ENCODE data around the gene PLXNA1. TPM values are rescaled to one million over a fixed set of nuclear protein-coding genes. Genes with fewer than 3 reads are reported as not detected.

PLXNA1 gene
- total and polyA plus RNA-seq, 10 of the 15 experiments (the other 5 are each of a cell fraction or from before 2014, with no cell fraction given) = 0.03 to 16.4 (median 2.5) TPM

GRCh38 chr3:127026661-127027060 is 43.7 kb downstream of the PLXNA1 start:
- WGBS (ENCODE audit: insufficient coverage, insufficient replicate concordance, low lambda C conversion rate, missing lambda C conversion rate) = 59% methylated on average over 7 of the region's 7 CpGs
- H3K9ac ChIP-seq (ENCODE audit: control insufficient read depth, insufficient read depth, low read length) = no peak overlapping the region
- H4K20me1 ChIP-seq (ENCODE audit: control insufficient read depth, insufficient read depth) = no peaks in the 10 kb centered on the region
- no peaks in the 10 kb centered on the region for H3K4me1 ChIP-seq (ENCODE audit: control insufficient read depth, insufficient read depth, low read length)
- POLR2A ChIA-PET = no interaction called here
- RAD21 ChIA-PET (ENCODE audit: unreplicated experiment) = no interaction called here
- FAIRE-seq (no peak), ATAC-seq (no peak), DNase-seq (ENCODE audit: low read depth, low spot score) (no peak)
- SMC1A ChIA-PET (ENCODE audit: uncharacterized antibody, unreplicated experiment) = no interaction called here
- no peak overlapping the region for H2AFZ ChIP-seq (ENCODE audit: control insufficient read depth, low read depth, low read length)
- no peak overlapping the region for H3K27ac ChIP-seq (ENCODE audit: control insufficient read depth, insufficient read depth)
- TF ChIP-seq NRF1 (conservative IDR thresholded peaks at IDR 0.05; ENCODE audit: low read depth, low read length) (no peak), POLR2AphosphoS2 (IDR thresholded peaks at IDR 0.05; ENCODE audit: low read depth, low read length) (no peak), BRCA1 (IDR thresholded peaks at IDR 0.05; ENCODE audit: low read depth, low read length) (no peak), YY1 (IDR thresholded peaks at IDR 0.05; ENCODE audit: low read depth, low read length) (no peak), CHD4 (IDR thresholded peaks at IDR 0.05) (no peak), ZBTB33 (IDR thresholded peaks at IDR 0.05) (no peak), RAD21 (IDR thresholded peaks at IDR 0.05; ENCODE audit: insufficient read depth, low read depth, low read length) (no peak), GATAD2B (conservative IDR thresholded peaks at IDR 0.05; ENCODE audit: low read depth) (no peak), KDM1A (IDR thresholded peaks at IDR 0.05; ENCODE audit: borderline replicate concordance) (no peak)
- TF ChIP-seq, protein P1, sequence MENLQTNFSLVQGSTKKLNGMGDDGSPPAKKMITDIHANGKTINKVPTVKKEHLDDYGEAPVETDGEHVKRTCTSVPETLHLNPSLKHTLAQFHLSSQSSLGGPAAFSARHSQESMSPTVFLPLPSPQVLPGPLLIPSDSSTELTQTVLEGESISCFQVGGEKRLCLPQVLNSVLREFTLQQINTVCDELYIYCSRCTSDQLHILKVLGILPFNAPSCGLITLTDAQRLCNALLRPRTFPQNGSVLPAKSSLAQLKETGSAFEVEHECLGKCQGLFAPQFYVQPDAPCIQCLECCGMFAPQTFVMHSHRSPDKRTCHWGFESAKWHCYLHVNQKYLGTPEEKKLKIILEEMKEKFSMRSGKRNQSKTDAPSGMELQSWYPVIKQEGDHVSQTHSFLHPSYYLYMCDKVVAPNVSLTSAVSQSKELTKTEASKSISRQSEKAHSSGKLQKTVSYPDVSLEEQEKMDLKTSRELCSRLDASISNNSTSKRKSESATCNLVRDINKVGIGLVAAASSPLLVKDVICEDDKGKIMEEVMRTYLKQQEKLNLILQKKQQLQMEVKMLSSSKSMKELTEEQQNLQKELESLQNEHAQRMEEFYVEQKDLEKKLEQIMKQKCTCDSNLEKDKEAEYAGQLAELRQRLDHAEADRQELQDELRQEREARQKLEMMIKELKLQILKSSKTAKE (IDR thresholded peaks at IDR 0.05; ENCODE audit: low read depth, poor library complexity, severe bottlenecking) = no peak
- TF ChIP-seq, protein P2, sequence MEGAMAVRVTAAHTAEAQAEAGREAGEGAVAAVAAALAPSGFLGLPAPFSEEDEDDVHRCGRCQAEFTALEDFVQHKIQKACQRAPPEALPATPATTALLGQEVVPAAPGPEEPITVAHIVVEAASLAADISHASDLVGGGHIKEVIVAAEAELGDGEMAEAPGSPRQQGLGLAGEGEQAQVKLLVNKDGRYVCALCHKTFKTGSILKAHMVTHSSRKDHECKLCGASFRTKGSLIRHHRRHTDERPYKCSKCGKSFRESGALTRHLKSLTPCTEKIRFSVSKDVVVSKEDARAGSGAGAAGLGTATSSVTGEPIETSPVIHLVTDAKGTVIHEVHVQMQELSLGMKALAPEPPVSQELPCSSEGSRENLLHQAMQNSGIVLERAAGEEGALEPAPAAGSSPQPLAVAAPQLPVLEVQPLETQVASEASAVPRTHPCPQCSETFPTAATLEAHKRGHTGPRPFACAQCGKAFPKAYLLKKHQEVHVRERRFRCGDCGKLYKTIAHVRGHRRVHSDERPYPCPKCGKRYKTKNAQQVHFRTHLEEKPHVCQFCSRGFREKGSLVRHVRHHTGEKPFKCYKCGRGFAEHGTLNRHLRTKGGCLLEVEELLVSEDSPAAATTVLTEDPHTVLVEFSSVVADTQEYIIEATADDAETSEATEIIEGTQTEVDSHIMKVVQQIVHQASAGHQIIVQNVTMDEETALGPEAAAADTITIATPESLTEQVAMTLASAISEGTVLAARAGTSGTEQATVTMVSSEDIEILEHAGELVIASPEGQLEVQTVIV (IDR thresholded peaks at IDR 0.05; ENCODE audit: borderline replicate concordance, partially characterized antibody) = no peak
- in situ Hi-C loops (cut with MboI) (no loop called here), intact Hi-C loops (cut with micrococcal nuclease; ENCODE audit: unreplicated experiment) (no loop called here)
- no peaks in the 10 kb centered on the region for H3K9me3 ChIP-seq (replicated peaks; ENCODE audit: control insufficient read depth, insufficient read depth, low read length)
- H3K36me3 ChIP-seq (ENCODE audit: control insufficient read depth in 2 of 2, insufficient read depth in 2 of 2, low read length in 1 of 2) = peaks cover 0 to 20% of the 10 kb centered on the region in 2 experiments; a peak in 2 of 4 replicates
- no peak overlapping the region for H3K4me3 ChIP-seq
- H3K79me2 ChIP-seq (ENCODE audit: control insufficient read depth, insufficient read depth, low read length) = no peaks in the 10 kb centered on the region
- CTCF ChIA-PET = no interaction called here
- H3K27me3 ChIP-seq (replicated peaks in 1 of 2; ENCODE audit: control insufficient read depth in 2 of 2, insufficient read depth in 2 of 2, low read length in 1 of 2) = no peaks in the 10 kb centered on the region
- no TSS peak for BruUV-seq (replicated peaks)
- no peak overlapping the region for H3K4me2 ChIP-seq (ENCODE audit: control insufficient read depth, insufficient read depth)
